OCI-LY1 (cell line): ENCODE data around the gene DMRT2.

Experiments used
- CTCF ChIP-seq: fragments of 200-600 bp; sonication (generic), shearing (Covaris generic); IDR thresholded peaks from 2 replicates; pipeline ENCODE4 v1.5.1; 2017; ENCODE audit warnings: mild to moderate bottlenecking, antibody characterized with exemption, low read length, moderate library complexity, mixed read lengths
- EZH2 ChIP-seq: fragments of 200-600 bp; sonication (generic), shearing (Covaris generic); IDR thresholded peaks from 2 replicates; pipeline ENCODE4 v1.8.0; 2017; ENCODE audit warnings: borderline replicate concordance, mixed run types, mild to moderate bottlenecking, antibody characterized with exemption, low read length, moderate library complexity, mixed read lengths

- TF ChIP-seq CTCF (no peak), EZH2 (no peak)
Measured at GRCh38 chr9:1047591-1048230, 2.4 kb upstream of the DMRT2 start.
